GM06990 (cell line): ENCODE data around the gene HOXC12.

Experiments used
- DNase-seq: peaks from one replicate; pipeline ENCODE4 v3.0.0-alpha.2; 2011; ENCODE audit not compliant: insufficient read length; ENCODE audit errors: extremely low read depth
- H3K27me3 ChIP-seq: replicated peaks from 2 replicates; pipeline ENCODE4 v1.6.0; 2011; ENCODE audit warnings: low read length; ENCODE audit not compliant: control insufficient read depth, insufficient read depth
- H3K36me3 ChIP-seq: 2 replicates; pipeline ENCODE4 v1.5.1; 2011; ENCODE audit warnings: low read length; ENCODE audit not compliant: control insufficient read depth, insufficient read depth
- H3K4me3 ChIP-seq: replicated peaks from 2 replicates; pipeline ENCODE4 v1.5.1; 2011; ENCODE audit warnings: low read depth, mild to moderate bottlenecking, control low read depth, low read length
- CTCF ChIP-seq: IDR thresholded peaks from 2 replicates; pipeline ENCODE4 v1.5.1; 2011; ENCODE audit warnings: low read length, control low read depth, mild to moderate bottlenecking, inconsistent platforms; ENCODE audit not compliant: insufficient read depth, poor library complexity, severe bottlenecking

The HOXC12 gene

GRCh38 chr12:54002278-54002914 lies 47.7 kb downstream of the HOXC12 start:
- no peak for TF ChIP-seq CTCF
- H3K27me3 ChIP-seq: no peaks in the 10 kb centered on the region; the same call in 1 of the 2 replicates
- no peak for DNase-seq
- no peak overlapping the region for H3K4me3 ChIP-seq
- H3K36me3 ChIP-seq: no peaks in the 10 kb centered on the region

GRCh38 chr12:54002915-54003389 lies 48.2 kb downstream of the HOXC12 start:
- no peaks in the 10 kb centered on the region for H3K36me3 ChIP-seq
- H3K27me3 ChIP-seq: no peaks in the 10 kb centered on the region; the same call in 1 of the 2 replicates
- no peak for TF ChIP-seq CTCF
- DNase-seq: no peak
- no peak overlapping the region for H3K4me3 ChIP-seq

- no peak for DNase-seq
- no peak overlapping the region for H3K4me3 ChIP-seq
- TF ChIP-seq CTCF: no peak
- no peaks in the 10 kb centered on the region; the same call in 1 of the 2 replicates for H3K27me3 ChIP-seq
- H3K36me3 ChIP-seq: no peaks in the 10 kb centered on the region
Observed at GRCh38 chr12:54003625-54004024, 48.9 kb downstream of the HOXC12 start.

GRCh38 chr12:54004063-54004840 lies 49.5 kb downstream of the HOXC12 start:
- no peak for DNase-seq
- no peaks in the 10 kb centered on the region; the same call in 1 of the 2 replicates for H3K27me3 ChIP-seq
- no peaks in the 10 kb centered on the region for H3K36me3 ChIP-seq
- peak; percentile 11 for TF ChIP-seq CTCF
- H3K4me3 ChIP-seq: no peak overlapping the region

- Histone ChIP-seq H3K36me3 (no peaks in the 10 kb centered on the region), H3K4me3 (no peak overlapping the region), H3K27me3 (peaks cover 1% of the 10 kb centered on the region; the same call in 1 of the 2 replicates)
- TF ChIP-seq CTCF: no peak
- DNase-seq: no peak
Observed at GRCh38 chr12:54004841-54005530, 50.3 kb downstream of the HOXC12 start.
